Limb (tissue), 2 donors: Measurements from ENCODE around the gene TUBB8.
"Not testable (repeated sequence)": the region's sequence is repeated elsewhere in the genome, so short reads cannot be mapped to it uniquely, and the experiment has no call there.

ENCODE experiments used
- DNase-seq, 2 donors: peaks; one replicate each; pipeline ENCODE4 v3.0.0-alpha.2; 2016; ENCODE audit errors: extremely low spot score in 2 of 2

Gene TUBB8

DNA sequence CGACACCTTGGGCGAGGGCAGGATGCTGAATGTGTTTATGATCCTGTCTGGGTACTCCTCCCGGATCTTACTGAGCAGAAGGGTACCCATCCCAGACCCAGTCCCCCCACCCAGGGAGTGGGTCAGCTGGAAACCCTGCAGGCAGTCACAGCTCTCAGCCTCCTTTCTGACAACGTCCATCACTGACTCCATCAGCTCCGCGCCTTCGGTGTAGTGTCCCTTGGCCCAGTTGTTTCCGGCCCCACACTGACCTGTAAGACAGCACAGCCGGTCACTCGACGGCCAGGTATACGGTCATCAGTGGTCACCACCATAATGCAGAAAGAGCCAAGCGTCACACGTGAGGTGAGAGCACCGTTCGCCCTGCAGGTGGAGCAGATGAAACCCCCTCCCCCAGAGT lies 1.2 kb downstream of the TUBB8 start:
- not testable (repeated sequence) for DNase-seq

DNA sequence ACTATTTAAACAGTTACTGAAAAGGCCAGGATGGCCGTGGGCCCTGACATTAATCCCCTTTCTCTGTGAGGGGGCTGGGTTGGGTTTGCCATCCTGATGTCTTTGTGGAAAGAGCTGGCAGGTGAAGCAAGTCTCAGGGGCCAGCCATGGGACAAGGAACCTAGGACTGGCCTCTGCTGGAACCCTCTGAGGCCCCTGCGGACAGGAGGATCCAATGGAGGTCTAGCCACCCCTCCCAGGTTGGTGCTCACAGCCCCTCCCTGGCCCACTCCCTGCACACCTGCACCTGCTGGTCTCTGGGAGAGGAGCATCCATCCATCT lies 35.8 kb downstream of the TUBB8 start:
- not testable (repeated sequence) for DNase-seq

DNA sequence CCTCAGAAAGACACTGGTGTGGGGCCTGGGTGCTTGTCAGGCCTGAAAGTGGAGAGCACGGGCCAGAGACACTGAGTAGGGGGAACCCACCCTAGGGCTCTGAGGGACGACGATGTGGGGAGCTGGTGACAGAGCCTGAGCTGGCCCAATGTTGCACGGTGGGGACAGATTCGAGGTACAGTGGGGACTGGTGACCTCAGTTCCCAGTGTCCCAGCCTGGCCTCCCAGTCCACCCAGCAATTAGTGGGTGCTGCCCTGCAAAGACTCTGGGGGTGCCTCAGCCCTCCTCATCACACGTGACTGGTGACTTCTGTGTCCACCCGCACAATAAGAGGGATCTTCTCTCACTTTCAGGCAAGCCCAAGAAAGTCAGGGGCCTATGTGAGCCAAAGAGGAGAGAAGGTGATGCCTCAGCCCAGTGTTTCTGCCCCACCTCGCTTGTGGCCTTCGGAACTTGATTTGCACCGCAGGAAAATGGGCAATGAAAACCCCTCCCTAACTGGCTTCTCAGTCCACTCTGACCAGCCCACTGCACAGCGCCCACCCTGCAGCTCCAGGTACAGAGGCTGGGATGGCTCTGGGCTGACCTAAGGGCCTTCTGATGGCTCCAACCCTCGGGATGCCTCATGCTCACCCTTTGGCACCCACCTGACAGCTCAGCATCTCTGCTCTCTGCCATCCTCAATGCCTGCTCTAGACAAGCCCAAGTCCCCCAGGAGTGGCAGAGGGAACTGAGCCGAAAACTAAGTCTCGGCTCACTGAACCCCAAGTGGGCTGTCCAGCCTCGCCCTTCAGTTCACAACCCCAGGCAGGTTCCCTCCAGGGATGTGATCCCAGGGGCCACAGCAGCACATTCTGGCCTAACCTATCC lies 36.4 kb downstream of the TUBB8 start:
- DNase-seq: not testable (repeated sequence)

DNA sequence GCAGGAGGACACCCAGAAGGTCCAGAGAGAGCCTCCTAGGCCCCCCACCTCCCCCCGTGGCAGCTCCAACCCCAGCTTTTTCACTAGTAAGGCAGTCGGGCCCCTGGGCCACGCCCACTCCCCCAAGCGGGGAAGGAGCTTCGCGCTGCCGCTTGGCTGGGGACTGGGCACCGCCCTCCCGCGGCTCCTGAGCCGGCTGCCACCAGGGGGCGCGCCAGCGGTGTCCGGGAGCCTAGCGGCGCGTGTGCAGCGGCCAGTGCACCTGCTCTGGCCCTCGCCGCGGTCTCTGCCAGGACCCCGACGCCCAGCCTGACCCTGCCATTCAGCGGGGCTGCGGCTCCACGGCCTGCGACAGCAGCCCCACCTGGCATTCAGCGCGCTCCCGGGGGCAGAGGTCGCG lies 37.8 kb downstream of the TUBB8 start:
- not testable (repeated sequence) for DNase-seq

DNA sequence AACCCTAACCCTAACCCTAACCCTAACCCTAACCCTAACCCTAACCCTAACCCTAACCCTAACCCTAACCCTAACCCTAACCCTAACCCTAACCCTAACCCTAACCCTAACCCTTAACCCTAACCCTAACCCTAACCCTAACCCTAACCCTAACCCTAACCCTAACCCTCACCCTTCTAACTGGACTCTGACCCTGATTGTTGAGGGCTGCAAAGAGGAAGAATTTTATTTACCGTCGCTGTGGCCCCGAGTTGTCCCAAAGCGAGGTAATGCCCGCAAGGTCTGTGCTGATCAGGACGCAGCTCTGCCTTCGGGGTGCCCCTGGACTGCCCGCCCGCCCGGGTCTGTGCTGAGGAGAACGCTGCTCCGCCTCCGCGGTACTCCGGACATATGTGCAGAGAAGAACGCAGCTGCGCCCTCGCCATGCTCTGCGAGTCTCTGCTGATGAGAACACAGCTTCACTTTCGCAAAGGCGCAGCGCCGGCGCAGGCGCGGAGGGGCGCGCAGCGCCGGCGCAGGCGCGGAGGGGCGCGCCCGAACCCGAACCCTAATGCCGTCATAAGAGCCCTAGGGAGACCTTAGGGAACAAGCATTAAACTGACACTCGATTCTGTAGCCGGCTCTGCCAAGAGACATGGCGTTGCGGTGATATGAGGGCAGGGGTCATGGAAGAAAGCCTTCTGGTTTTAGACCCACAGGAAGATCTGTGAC lies 38.7 kb downstream of the TUBB8 start:
- not testable (repeated sequence) for DNase-seq
